ENCODE measurements around the gene OR2AJ1.

Gene OR2AJ1

GRCh38 chr1:247962911-247963588 is 38.4 kb downstream of the OR2AJ1 start:
- FAIRE-seq, result no peak

- no peak for FAIRE-seq
These were observed 40.2 kb downstream of the OR2AJ1 start, which contains the start of gene OR2AK2 for GRCh38 chr1:247964933-247965332. Gene OR2AK2, plus strand, starts transcription at chr1:247965233. Its CDS starts 144 bp downstream, at chr1:247965377.

GRCh38 chr1:247966532-247967204 is 42.0 kb downstream of the OR2AJ1 start:
- no peak for FAIRE-seq

All from islet of Langerhans (tissue), 1 donor.